Stomach smooth muscle (tissue), 2 donors: ENCODE measurements around the gene TNS2.
A peak's percentile ranks its signal among the peaks of the same experiment; 100 is the strongest.

ENCODE experiments used
- H3K27ac ChIP-seq: one replicate; pipeline ENCODE4 v1.7.0; 2013; ENCODE audit warnings: mild to moderate bottlenecking, low read length, inconsistent platforms
- H3K27me3 ChIP-seq, 2 donors: one replicate each; pipeline ENCODE4 v1.7.0; 2013; ENCODE audit warnings: low read length in 2 of 2; ENCODE audit not compliant: insufficient read depth in 2 of 2, control insufficient read depth in 1 of 2
- H3K36me3 ChIP-seq, 2 donors: one replicate each; pipeline ENCODE4 v1.7.0; 2013; ENCODE audit warnings: low read length in 2 of 2; ENCODE audit not compliant: control insufficient read depth in 2 of 2, insufficient read depth in 2 of 2
- H3K4me1 ChIP-seq: one replicate; pipeline ENCODE4 v1.7.0; 2013; ENCODE audit warnings: low read length; ENCODE audit not compliant: control insufficient read depth, insufficient read depth
- H3K4me3 ChIP-seq, 2 donors: one replicate each; pipeline ENCODE4 v1.7.0; 2013; ENCODE audit warnings: low read length in 2 of 2
- H3K9ac ChIP-seq, 2 donors: one replicate each; pipeline ENCODE4 v1.7.0; 2013; ENCODE audit warnings: low read length in 2 of 2, mild to moderate bottlenecking in 1 of 2
- H3K9me3 ChIP-seq, 2 donors: one replicate each; pipeline ENCODE4 v1.7.0; 2013; ENCODE audit warnings: low read length in 2 of 2; ENCODE audit not compliant: control insufficient read depth in 2 of 2
- donor health status: healthy.
- donor health status: Pancreatic carcinoma.

TNS2 gene

DNA sequence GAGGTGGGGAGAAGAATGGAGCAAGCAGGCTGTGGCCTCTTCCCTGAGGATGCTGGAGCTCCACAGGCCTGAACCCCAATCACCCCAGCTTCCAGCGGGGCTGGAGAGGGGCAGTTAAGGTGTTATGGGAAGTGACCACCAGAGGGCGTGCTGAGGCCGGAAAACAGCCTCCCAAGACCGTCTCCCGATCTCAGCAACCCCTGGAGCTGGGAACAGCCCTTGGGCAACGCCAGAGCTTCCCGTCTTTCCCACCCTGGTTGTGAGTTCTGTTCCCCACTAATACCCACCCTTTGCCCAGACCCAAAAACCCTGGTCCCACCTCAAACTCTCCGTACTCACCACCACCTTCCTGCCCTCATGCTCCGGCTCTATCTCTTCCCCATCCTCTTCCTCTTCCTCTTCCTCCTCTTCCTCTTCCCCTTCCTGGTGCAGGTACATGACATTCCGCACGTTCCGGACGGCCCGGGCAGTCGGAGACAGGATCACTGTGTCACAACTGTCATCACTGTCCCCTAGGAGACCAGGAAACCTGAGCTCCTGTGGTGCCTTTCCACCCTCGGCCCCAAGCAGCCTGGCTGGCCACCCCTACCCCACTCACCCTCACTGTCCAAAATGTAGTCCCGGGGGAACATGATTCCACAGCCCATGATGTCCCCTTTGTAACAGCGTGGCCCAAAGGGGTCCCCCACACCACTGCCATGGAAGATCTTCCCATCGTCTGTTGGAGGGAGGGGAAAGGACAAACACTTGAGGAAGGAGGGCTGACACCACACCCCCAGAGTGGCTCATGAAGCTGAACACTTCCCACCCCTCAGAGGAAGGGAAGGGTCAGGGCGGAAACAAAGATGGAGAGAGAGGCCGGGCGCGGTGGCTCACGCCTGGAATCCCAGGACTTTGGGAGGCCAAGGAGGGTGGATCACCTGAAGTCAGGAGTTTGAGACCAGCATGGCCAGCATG is 16.4 kb downstream of the TNS2 start:
- Histone ChIP-seq H3K27me3 (no peaks in the 10 kb centered on the region), H3K9me3 (no peaks in the 10 kb centered on the region), H3K9ac (peak overlapping the region; percentile 51 to 60), H3K27ac (peak overlapping the region; percentile 60), H3K36me3 (peaks cover 30 to 55% of the 10 kb centered on the region in 2 donors), H3K4me3 (peak overlapping the region in 1 of 2 donors; percentile 29), H3K4me1 (peaks cover 68% of the 10 kb centered on the region)

DNA sequence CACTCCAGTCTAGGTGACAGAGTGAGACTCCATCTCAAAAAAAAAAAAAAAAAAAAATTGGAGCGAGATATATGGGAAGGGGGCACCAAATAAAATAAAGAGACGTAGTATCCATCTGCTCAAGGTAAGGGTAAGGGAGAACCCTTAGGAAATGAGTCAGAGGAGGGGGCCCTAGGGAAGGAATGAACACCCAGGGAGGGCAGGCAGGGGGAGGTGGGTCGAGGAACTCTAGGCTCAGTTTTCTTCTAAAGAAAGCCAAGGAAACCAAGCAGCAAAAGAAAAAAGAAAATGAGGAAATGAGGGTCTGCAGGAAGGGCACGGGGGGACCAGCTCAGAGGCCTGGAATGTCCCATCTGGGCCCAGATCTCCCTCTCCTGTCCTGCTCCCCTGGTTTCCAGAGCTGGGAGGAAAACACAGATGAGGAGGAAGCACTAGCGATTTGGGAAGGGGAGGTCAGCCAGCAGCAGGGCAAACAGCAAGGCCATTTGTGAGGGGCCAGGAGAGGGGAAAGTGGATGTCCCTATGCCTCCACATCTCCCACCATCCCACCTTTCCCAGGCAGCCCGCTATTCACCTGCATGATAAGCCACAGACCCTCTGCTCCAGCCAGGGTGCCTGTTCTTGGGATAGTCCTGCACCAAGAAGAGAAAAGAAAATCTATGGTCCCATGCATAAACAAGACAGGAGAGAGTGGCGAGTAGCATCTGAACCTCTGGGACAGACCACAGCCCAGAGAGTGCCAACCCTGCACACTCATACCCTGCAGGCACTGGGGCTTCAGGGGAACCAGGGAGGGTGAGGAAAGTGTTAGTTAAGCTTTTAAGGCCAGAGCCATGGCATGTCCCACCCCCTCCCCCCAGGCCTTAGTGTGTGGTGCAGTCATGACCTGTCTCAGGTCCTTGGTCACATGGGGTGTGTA is 17.5 kb downstream of the TNS2 start:
- H3K27me3 ChIP-seq = no peaks in the 10 kb centered on the region
- H3K4me3 ChIP-seq = no peak overlapping the region
- H3K36me3 ChIP-seq = peaks cover 30 to 49% of the 10 kb centered on the region in 2 donors
- no peaks in the 10 kb centered on the region for H3K9me3 ChIP-seq
- peaks cover 68% of the 10 kb centered on the region for H3K4me1 ChIP-seq
- no peak overlapping the region for H3K9ac ChIP-seq
- H3K27ac ChIP-seq = peak overlapping the region; percentile 31

DNA sequence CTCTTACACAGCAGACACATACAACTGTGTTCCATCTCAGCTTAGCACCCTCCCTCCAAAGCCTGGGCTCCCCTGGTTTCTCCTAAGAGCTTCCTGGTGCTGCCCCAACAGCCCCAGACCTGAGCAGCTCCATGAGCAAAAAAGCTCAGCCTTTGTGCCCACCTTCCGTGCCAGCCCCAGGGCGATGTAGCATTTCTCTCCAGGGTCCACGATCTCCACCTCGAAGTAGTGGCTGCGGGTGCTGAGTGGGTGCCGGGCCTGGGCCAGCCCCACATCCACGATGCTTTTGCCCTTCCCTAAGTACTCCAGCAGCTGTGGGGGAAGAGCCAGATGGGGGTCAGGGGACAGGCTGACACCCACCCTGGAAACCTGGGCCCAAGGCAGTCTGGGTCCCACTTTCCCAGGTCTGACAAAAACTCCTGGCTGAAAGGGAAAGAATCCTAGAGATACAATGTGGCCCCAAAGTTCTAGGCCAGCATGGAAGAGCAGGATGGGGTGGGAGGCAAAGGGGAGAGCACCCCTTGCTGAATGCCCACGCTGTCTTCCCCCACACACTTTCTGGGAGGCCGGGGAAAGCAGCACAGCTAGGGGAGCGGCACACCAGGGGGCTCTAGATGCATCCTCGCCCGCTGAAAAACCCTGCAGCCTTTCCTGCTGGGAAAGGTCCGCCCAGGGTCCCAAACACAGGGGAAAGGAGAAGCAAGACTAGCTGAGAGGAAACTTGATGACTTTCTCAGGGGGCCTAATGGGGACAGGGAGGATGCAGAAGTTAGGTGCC is 18.3 kb downstream of the TNS2 start:
- Histone ChIP-seq H3K9ac (no peak overlapping the region), H3K4me1 (peaks cover 68% of the 10 kb centered on the region), H3K27ac (peak overlapping the region; percentile 46), H3K4me3 (no peak overlapping the region), H3K27me3 (no peaks in the 10 kb centered on the region), H3K36me3 (peaks cover 23 to 42% of the 10 kb centered on the region in 2 donors), H3K9me3 (no peaks in the 10 kb centered on the region)

DNA sequence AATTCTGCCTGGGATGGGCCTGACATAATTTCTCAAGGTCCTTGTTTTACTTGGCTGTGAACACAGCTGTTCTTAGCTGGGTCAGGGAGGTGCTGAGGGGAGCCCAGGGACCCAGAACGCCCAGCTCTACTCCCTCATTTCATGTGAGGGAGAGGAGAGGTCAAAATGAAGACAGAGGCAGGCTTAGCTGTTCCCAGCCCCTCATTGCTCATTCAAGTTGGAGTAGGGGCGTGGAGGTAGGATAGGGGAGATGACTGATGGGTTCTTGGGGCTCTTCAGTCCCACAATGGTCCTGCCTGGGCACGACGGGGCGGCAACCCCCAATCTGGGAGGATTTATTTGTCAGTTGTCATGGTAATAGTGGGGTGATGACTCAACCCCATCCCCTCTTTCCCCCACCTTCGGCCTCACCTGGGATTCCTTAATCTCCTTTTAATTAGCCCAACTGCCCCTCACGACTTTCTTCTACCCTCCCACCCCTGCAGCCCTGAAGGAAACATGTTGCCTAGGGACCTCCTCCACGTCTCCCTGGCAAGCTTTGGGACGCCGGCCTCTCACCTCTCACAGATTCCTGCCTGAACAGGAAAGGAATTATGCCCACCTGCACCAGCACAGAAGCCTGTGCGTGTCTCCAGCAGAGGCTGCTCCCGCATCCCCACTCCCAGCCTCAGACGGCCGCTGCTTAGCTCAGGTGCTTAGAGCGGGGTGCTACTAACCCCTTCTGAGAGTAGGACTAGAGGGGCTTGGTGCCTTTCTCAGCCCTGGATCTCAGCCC is 19.1 kb downstream of the TNS2 start:
- Histone ChIP-seq H3K36me3 (peaks cover 18 to 41% of the 10 kb centered on the region in 2 donors), H3K9ac (no peak overlapping the region), H3K4me3 (no peak overlapping the region), H3K27ac (peak overlapping the region; percentile 46), H3K27me3 (no peaks in the 10 kb centered on the region), H3K4me1 (peaks cover 68% of the 10 kb centered on the region), H3K9me3 (no peaks in the 10 kb centered on the region)

DNA sequence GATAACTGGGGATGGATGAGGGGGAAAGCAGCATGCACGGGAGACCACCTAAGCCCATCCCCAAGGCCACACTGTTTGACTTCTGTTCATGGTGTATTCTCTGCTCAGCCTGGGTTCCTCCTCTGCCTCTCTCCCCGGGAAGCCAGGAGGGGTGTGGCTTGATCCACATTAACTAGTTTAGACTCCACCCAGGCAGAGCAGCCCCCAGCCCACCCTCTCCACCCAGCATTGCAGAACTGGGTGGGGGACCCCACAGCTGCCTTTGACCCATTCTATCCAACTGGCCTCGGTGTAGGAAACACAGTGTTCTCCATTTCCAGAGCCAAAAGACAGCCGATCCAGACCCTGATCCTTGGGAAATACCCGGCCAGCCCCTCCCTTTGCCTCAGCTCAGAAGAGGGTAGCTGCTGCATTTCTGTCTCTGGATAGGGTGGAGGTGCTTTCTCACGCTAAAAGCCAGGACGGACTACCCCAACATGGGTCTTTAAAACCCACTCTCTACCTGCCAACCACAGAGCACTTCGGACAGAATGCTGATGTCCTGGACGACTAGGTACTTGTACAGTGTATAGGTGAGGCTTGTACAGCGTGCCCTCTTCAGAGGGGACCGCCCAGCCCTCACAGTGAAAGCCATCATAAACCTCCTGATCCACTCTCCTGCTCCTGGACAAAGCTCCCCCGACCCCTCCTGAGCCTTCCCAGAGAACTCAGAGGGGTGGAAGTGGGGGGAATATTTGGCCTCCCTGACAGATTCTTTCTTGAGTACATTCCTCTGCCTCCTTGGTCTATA is 20.0 kb downstream of the TNS2 start:
- peaks cover 70% of the 10 kb centered on the region for H3K4me1 ChIP-seq
- H3K9ac ChIP-seq = peak overlapping the region in 1 of 2 donors; percentile 62
- H3K9me3 ChIP-seq = no peaks in the 10 kb centered on the region
- peaks cover 22 to 41% of the 10 kb centered on the region in 2 donors for H3K36me3 ChIP-seq
- peak overlapping the region; percentile 31 for H3K27ac ChIP-seq
- H3K4me3 ChIP-seq = no peak overlapping the region
- no peaks in the 10 kb centered on the region for H3K27me3 ChIP-seq

DNA sequence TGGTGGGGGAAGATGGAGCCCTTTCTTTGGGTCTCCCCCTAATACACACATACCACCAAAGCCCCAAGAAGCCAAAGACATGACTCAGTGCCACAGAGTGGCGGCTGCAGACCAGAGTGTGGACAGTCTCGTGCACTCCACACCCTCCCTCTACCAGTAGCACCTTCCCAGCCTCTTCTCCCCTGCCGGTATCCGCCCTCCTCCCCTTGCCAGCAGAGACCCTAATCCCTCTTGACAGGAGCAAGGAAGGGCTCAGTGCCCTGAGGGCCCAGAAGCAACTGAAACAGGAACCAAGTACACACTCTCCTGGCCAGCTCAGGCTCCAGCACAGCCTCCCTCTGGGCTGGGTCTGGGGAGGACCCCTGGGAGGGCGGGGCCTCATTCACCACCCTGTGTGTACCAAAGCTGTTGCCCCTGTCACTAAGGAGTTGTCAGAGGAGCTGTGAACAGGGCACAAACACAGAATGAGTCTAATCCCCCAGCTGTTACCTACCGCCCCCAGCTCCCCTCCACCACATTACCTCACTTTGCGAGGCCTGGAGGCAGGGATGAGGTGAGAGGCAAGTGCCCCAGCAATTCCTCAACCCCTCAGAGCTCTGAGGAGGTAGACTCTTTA is 21.1 kb downstream of the TNS2 start:
- Histone ChIP-seq H3K27me3 (no peaks in the 10 kb centered on the region), H3K4me1 (peaks cover 62% of the 10 kb centered on the region), H3K9ac (no peak overlapping the region), H3K36me3 (peaks cover 28 to 40% of the 10 kb centered on the region in 2 donors), H3K27ac (peak overlapping the region; percentile 49), H3K9me3 (no peaks in the 10 kb centered on the region), H3K4me3 (no peak overlapping the region)

DNA sequence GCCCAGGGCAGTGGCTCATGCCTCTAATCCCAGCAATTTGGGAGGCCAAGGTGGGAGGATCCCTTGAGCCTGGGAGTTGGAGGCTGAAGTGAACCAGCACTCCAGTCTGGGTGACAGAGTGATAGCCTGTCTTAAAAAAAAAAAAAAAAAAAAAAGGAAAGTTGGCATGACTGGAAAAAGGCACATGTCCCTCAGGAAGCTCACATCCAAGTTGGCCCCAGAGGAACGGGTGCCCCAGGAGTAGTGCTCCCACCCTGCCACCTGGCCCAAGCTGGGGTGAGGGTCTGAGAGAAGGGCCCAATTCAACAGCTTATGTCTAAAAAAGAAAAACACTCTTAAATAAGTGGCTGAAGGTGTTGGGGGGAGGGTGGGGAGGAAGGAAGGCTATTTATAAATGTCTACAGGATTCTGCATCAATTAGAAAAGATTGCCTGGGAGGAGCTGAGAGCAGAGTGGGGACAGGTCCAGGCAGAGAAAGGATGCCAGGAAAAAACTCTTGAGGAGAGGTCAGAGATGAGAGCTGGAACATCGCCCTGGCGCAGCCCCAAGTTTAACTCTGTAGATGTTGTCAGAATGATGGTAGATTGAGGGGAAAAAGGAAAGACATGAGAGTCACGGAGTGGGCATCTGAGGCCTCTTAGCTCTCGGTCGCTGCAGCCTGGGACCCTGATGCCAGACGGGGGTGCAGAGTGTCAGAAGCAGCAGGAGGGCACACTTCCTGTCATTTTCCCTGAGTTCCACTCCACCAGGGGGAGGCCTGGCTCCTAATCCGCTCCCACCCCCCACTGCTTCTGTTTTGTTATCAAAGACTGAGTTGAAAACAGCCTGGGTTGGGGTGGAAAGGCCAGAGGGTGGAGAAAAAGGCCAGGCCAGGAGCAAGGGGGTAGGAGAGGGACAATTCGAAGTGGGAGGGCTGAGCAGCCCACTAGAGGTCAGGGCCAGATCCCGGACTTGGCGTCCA is 22.0 kb downstream of the TNS2 start:
- Histone ChIP-seq H3K27me3 (no peaks in the 10 kb centered on the region), H3K9me3 (no peaks in the 10 kb centered on the region), H3K4me1 (peaks cover 55% of the 10 kb centered on the region), H3K27ac (peak overlapping the region; percentile 38), H3K36me3 (peaks cover 29 to 47% of the 10 kb centered on the region in 2 donors), H3K9ac (peak overlapping the region in 1 of 2 donors; percentile 42), H3K4me3 (peak overlapping the region in 1 of 2 donors; percentile 29)

DNA sequence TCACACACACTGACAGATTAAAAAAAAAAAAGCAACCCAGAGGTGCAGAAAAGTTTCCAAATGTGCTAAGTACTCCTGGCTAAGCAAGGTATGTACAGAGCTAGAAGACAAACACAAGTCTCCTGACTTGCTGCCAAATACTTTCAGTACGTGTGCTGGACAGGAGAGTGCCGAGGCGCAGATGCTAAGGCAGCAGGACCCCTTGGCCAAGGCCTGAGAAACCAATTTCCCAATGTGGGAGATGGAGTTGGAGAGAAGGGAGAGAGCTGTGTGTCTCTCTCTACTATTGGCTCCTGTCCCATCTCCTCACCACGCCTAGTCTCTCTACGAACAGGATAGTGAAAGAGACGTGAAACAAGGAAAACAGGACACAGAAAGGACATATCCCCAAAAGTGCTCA is 24.0 kb downstream of the TNS2 start:
- Histone ChIP-seq H3K27me3 (no peaks in the 10 kb centered on the region), H3K9me3 (no peaks in the 10 kb centered on the region), H3K4me1 (peaks cover 70% of the 10 kb centered on the region), H3K27ac (peak overlapping the region; percentile 49), H3K9ac (no peak overlapping the region), H3K4me3 (peak overlapping the region in 1 of 2 donors; percentile 40), H3K36me3 (peaks cover 20 to 41% of the 10 kb centered on the region in 2 donors)
